Upper lobe of right lung (tissue), 1 donor: ENCODE measurements around the gene AXIN2. TPM values are rescaled to one million over a fixed set of nuclear protein-coding genes. Genes with fewer than 3 reads are reported as not detected.

ENCODE experiments used
- ATAC-seq: fragments of 200-7000 bp; cut with Tn5 transposase; one replicate; pipeline ENCODE4 v1.9.1; 2020; ENCODE audit warnings: mild to moderate bottlenecking, moderate library complexity
- DNase-seq: peaks from one replicate; pipeline ENCODE4 v3.0.0-alpha.2; 2020
- H3K27ac ChIP-seq: fragments of 200-600 bp; one replicate; pipeline ENCODE4 v1.8.0; 2022
- H3K27me3 ChIP-seq: fragments of 200-600 bp; one replicate; pipeline ENCODE4 v1.8.0; 2022; ENCODE audit warnings: mild to moderate bottlenecking
- H3K36me3 ChIP-seq: fragments of 200-600 bp; one replicate; pipeline ENCODE4 v1.8.0; 2022
- H3K4me1 ChIP-seq: fragments of 200-600 bp; one replicate; pipeline ENCODE4 v1.8.0; 2022
- H3K4me3 ChIP-seq: fragments of 200-600 bp; one replicate; pipeline ENCODE4 v1.8.0; 2022; ENCODE audit warnings: mild to moderate bottlenecking
- H3K9me3 ChIP-seq: fragments of 200-600 bp; one replicate; pipeline ENCODE4 v1.8.0; 2022
- intact Hi-C: fragments of 100-400 bp; cut with DNase I; formaldehyde crosslinking; loops from one replicate; pipeline ENCODE4 v1.11.0; 2022
- total RNA-seq: library from RNA; stranded (reverse); fragmentation: NEBNext Ultra II Directional; extraction: Animal tissue kit (Norgen Biotek cat#: 25700); gene quantifications from one replicate; pipeline ENCODE4 v1.2.1, GENCODE V29; 2021
- TF ChIP-seq, protein P1 (sequence below): fragments of 200-600 bp; IDR thresholded peaks from one replicate; pipeline ENCODE4 v1.8.0; 2022; ENCODE audit warnings: antibody characterized with exemption
- donor health status: DM: no; HTN: yes; CAD: no; lungs with severe emphysema.

Gene AXIN2
- total RNA-seq, 1 donor from 2014 or later, result 63.6 TPM

DNA sequence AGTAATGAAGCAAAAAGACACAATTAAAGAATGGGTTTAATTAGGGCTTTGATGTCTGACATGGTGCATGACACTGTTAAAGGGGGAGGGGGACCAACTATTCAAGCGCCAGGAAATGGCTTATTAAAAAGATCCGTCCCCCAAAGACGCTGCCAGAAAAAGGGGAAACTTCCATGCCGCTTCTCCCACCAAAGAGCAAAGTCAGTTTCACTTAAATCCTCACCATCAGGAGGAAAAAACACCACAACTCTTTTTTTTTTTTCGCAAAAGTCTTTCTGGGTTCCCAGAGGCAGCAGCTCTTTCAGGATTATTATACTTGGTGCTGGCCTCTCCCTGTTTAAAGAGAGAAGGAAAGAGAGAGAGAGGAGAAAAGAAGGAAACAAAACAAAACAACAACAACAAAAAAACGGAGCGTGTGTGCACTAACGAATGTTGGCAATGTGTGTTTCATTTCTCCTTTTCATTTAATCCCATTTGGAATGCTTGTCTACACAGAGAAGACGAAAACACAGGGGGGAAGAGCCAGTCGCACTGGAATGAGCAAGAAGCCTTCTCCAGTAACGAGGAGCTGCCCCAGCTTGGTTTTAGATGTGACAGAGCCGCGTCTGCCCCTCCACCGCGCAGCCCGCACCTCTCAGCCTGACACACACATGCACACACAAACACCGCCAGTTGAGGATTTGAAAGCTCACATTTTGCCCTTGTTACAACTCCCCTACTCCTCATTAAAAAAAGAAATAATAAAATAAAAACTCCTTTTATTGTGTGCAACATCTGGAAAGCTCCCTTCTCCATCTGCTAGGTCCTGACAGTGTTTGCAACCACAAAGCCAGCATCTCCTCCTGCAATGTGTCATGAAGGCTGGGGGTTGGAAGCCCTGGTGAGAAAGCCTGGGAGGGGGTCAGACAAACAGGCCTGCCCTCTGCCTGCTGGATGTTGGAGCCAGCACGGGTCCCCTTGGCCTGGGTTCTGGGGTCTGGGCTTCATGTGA lies 32.7 kb upstream of the AXIN2 start:
- no peaks in the 10 kb centered on the region for H3K9me3 ChIP-seq
- intact Hi-C loops, result no loop called here
- no peak for ATAC-seq
- no peaks in the 10 kb centered on the region for H3K36me3 ChIP-seq
- peak overlapping the region; percentile 36 for H3K27ac ChIP-seq
- TF ChIP-seq, protein P1, sequence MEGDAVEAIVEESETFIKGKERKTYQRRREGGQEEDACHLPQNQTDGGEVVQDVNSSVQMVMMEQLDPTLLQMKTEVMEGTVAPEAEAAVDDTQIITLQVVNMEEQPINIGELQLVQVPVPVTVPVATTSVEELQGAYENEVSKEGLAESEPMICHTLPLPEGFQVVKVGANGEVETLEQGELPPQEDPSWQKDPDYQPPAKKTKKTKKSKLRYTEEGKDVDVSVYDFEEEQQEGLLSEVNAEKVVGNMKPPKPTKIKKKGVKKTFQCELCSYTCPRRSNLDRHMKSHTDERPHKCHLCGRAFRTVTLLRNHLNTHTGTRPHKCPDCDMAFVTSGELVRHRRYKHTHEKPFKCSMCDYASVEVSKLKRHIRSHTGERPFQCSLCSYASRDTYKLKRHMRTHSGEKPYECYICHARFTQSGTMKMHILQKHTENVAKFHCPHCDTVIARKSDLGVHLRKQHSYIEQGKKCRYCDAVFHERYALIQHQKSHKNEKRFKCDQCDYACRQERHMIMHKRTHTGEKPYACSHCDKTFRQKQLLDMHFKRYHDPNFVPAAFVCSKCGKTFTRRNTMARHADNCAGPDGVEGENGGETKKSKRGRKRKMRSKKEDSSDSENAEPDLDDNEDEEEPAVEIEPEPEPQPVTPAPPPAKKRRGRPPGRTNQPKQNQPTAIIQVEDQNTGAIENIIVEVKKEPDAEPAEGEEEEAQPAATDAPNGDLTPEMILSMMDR, result no peak
- peaks cover 10% of the 10 kb centered on the region for H3K4me1 ChIP-seq
- no peak for DNase-seq
- peak overlapping the region; percentile 16 for H3K4me3 ChIP-seq
- no peaks in the 10 kb centered on the region for H3K27me3 ChIP-seq

DNA sequence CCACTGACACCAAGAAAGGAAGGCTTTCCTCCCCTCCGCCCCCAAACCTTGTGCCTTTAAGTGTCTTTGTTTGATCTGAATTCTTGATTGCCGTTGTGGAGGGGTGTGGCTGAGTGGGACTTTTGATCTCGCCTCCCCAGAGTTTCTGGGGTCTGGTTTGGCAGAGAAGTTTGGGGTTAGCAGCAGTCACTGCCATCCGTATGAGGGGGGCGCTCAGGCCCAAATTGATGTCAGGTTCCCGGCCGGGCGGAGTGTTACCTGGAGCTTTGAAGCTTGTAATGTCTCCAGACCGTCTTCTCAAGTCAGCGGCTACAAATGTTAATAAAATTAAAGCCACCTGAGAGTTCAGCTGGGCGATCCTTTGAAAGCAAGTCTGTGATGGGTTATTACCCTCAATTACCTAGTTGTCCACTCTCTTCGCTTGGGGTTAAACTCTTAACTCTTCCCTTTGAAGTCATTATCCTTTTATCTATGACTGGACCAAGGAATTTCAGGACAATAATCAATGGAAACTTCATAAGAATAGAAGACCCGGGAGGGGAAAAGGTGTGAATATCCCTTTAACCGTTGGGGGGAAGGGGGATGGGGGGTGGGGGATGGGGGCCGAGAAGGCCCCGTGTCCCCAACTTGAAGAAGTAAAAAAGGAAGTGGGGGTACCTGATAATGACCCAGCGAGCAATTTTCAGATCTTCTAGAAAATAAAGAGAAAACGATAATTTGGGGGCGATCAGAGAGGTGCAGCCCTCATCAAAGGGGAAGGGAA lies 31.8 kb upstream of the AXIN2 start:
- no peaks in the 10 kb centered on the region for H3K36me3 ChIP-seq
- no peaks in the 10 kb centered on the region for H3K9me3 ChIP-seq
- ATAC-seq (no peak), DNase-seq (no peak)
- H3K27me3 ChIP-seq, result no peaks in the 10 kb centered on the region
- TF ChIP-seq, protein P1, result no peak
- H3K4me1 ChIP-seq, result peaks cover 17% of the 10 kb centered on the region
- H3K27ac ChIP-seq, result no peak overlapping the region
- no peak overlapping the region for H3K4me3 ChIP-seq
- intact Hi-C loops, result no loop called here

DNA sequence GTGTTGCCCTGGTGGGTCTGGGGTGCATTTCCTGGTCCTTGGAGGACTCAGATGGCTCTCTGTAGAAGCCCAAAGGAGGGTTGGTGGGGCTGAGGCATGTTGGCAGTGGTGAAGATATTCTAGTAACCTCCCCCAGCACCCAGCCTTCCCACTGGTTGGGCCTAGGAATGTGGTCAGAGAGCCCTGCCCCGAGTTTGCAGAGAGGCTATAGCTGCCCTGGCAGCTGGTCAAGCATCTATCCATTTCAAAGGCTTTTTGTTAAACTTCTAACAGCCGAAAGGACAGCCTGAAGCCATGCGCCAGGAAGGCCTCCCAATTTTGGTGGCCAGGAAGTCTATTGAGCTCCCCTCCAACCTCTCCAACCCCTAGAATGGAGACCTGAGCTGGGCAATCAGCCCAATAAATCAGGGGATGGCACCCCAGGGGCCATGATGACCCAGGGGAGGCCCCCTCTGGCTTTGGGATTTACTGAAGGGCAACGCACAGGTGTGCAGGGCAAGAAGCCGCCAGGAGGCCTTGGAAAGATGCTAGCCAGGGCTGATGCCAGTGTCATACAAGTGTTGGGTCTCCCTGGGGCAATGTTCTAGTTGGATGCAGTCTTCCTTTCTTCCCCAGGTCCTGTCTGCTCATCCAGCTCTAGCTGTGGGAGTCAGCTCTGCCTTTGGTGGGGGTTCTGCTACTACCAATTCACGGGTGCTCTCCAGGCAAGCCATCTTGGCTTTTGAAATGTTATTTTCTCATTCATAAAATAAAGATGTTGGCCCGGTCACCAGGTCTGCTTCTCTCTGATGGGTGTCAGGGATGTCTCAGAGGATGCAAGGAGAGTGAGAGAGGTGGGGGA lies 30.9 kb upstream of the AXIN2 start:
- intact Hi-C loops, result no loop called here
- H3K27me3 ChIP-seq, result no peaks in the 10 kb centered on the region
- H3K36me3 ChIP-seq, result no peaks in the 10 kb centered on the region
- TF ChIP-seq, protein P1, result no peak
- DNase-seq (no peak), ATAC-seq (no peak)
- H3K27ac ChIP-seq, result no peak overlapping the region
- no peak overlapping the region for H3K4me3 ChIP-seq
- peaks cover 22% of the 10 kb centered on the region for H3K4me1 ChIP-seq
- H3K9me3 ChIP-seq, result no peaks in the 10 kb centered on the region

DNA sequence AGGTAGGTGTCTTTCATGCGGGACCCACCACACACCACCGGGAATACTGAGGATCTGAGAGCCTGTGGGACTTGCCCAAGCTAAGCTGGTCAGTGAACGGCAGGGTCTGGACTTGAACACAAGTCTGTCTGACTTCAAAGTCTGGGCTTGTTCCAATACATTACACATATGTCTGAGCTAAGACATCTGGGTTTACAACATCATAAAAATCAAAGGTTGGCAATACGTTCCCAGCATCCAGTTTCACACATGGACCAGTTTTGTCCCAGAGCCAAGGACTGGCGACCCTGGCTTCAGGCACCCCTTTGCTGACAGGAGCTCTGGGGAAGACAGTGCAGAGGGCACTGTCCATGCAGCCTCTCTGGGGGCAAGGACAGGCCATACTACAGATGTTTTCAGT lies 27.9 kb upstream of the AXIN2 start:
- Histone ChIP-seq H3K27me3 (no peaks in the 10 kb centered on the region), H3K4me3 (no peak overlapping the region), H3K9me3 (no peaks in the 10 kb centered on the region), H3K4me1 (peaks cover 18% of the 10 kb centered on the region), H3K27ac (no peak overlapping the region), H3K36me3 (no peaks in the 10 kb centered on the region)
- intact Hi-C loops, result no loop called here
- ATAC-seq, result no peak
- TF ChIP-seq, protein P1, result no peak
- DNase-seq, result no peak

DNA sequence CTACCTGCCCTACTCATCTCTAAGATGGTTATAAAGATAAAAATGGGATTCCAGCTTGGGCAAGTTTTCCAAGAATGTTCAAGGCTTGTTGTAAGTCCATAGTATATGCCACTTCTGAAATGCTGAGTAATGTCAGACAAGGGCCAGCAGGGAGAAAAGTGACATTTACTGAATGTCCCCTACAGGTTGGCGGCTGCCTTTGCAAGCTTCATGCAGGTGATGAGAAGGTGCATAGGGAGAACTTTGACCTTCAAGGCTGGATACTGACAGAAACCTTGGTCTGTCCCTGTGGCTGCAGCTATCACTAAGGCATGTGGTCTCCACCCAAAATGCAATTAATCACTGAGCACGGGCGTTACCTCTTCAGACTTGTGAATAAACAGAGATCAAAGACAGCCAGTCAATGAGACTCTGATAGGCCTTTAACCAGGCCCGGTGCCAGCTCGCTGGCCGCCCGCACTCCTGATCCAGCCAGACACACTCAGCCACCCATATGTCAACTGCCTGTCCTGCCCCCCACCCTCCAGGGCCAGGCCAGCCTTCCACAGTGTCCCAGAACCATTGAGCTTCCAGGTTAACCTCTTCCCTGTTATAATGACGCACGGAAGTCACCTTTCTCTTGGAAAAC lies 26.8 kb upstream of the AXIN2 start:
- no peak overlapping the region for H3K27ac ChIP-seq
- H3K4me3 ChIP-seq, result no peak overlapping the region
- H3K4me1 ChIP-seq, result peaks cover 18% of the 10 kb centered on the region
- H3K9me3 ChIP-seq, result no peaks in the 10 kb centered on the region
- no peaks in the 10 kb centered on the region for H3K27me3 ChIP-seq
- no peaks in the 10 kb centered on the region for H3K36me3 ChIP-seq
- DNase-seq (peak; percentile 81), ATAC-seq (peak; percentile 82)
- intact Hi-C loops, result no loop called here
- TF ChIP-seq, protein P1, result peak; percentile 18
